ENCODE results near the gene OR6N1.

DNA sequence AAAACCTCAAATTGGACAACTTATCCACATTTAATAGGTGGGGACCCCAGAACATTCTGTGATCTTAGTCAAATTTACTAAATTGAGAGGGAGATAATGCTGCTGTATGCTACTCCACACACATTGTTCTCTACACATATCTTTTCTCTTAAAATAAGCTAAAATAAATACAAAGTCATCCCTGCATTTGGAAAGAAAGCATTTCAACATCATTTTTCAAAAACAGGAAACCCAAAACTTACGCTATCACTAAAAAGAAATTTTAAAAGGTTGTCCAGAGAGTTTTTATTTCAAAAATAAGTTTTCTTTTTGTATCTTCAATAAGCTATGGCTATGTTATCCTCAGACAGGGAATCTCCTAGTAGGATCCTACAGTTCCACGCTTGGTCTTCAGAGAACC is 28.5 kb upstream of the OR6N1 start:
- no peak for TF ChIP-seq POLR2A (IDR thresholded peaks at IDR 0.05)
- TF ChIP-seq CTCF (IDR thresholded peaks at IDR 0.05) = no peak

Data from testis (tissue), 2 donors.